HTR-8/SVneo (cell line): ENCODE measurements around the gene C2orf42.
A peak's percentile ranks its signal among the peaks of the same experiment; 100 is the strongest.
"Not testable (repeated sequence)": the region's sequence is repeated elsewhere in the genome, so short reads cannot be mapped to it uniquely, and the experiment has no call there.

Experiments used
- DNase-seq: peaks from one replicate; pipeline ENCODE4 v3.0.0; 2011; ENCODE audit warnings: low spot score, mixed read lengths; ENCODE audit not compliant: insufficient read length
- FAIRE-seq: peaks from 2 replicates; lab custom pipeline; 2011; peaks lifted over from hg19 to GRCh38; lab: Jason Lieb, UNC

C2orf42 gene

GRCh38 chr2:70190418-70191243 is at the start of gene C2orf42:
C2orf42 (minus strand) TSS chr2:70191019; CDS start chr2:70181985, 9,034 bp downstream.
- peak; percentile 99 for DNase-seq
- peak; percentile 76 for FAIRE-seq

- FAIRE-seq (no peak), DNase-seq (no peak)
These were observed 49.8 kb upstream of the C2orf42 start for GRCh38 chr2:70240599-70240998.

- FAIRE-seq, result no peak
- DNase-seq, result no peak
These were observed 43.1 kb upstream of the C2orf42 start for GRCh38 chr2:70233926-70234325.

GRCh38 chr2:70226781-70227180 is 36.0 kb upstream of the C2orf42 start:
- no peak for FAIRE-seq
- DNase-seq, result no peak

- not testable (repeated sequence) for DNase-seq, FAIRE-seq
These were observed 32.5 kb upstream of the C2orf42 start for GRCh38 chr2:70223305-70223704.

DNA sequence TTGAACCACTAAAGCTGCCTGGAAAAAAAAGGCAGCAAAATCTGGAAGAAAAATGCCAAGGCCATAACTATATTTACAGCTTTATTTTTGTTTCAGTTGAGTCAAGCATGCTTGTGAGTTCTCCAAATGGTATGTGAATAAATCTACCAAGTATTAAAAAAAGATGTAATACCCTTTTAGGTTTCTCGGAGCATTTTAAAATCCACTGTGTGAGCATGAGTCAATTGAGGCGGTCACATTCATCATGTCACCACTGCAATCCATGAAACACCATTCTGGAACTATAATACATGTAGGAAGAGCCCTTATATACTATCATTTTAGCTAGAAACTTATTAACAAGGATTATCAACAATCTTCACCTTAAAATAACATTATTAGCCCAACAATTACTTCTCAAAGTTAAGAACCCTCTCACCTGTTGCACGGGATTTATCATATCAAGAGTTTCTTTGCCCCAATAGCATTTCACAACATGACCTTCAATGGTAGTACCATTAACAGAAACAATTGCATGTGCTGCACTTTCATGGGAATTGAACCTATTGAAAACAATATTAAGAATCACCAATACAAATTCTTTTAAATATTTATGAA is 24.2 kb upstream of the C2orf42 start:
- no peak for FAIRE-seq
- no peak for DNase-seq

- DNase-seq, result no peak
- FAIRE-seq, result no peak
These were observed 23.5 kb upstream of the C2orf42 start for GRCh38 chr2:70214365-70214764.

- DNase-seq, result no peak
- no peak for FAIRE-seq
These were observed 21.6 kb upstream of the C2orf42 start for GRCh38 chr2:70212298-70212932.

GRCh38 chr2:70211595-70211994 is 20.8 kb upstream of the C2orf42 start:
- DNase-seq (no peak), FAIRE-seq (no peak)

GRCh38 chr2:70204452-70204851 is 13.6 kb upstream of the C2orf42 start:
- no peak for DNase-seq

DNA sequence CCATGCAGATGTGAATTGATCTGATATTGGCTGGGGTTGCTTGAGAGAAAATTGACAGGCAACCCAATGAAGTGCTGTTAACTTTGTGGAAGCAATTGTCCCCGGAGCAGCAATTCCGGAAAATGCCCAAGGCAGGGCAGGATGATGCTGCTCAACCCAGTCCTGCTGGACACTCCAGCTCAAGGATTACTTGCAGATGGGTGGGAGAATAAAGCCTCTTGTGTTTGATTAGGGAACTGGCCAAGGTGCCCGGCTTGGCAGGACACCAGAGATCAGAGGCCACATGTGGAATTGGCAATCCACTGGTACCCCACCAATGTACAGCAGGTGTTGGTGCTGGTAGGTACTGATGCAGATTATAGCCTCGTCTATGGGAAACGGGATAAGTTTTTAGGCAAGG is 12.3 kb upstream of the C2orf42 start:
- DNase-seq (no peak), FAIRE-seq (no peak)

More at GRCh38 chr2:70204452-70204851, 13.6 kb upstream of the C2orf42 start:
- FAIRE-seq, result no peak

- FAIRE-seq (no peak), DNase-seq (no peak)
These were observed 11.5 kb upstream of the C2orf42 start for GRCh38 chr2:70202236-70202806.

DNA sequence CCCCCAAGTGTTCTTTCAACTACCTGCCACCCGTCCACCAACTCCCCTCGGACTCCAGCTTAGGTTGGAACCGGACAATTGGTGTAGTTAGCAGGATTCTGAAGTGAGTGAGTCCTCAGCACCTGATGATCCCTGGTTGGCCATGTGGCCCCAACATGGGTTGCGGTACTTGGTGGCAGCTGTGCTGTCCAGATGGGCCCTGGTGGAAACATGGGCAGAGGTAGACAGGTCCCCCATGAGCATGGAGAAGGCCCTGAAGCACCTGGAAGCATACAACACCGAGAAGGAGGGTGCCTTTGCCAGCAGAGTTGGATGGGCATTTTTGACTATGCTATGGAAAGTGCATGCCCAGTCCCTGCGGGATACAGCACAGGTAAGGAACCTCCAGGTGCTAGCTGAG is 11.0 kb upstream of the C2orf42 start:
- no peak for FAIRE-seq

DNA sequence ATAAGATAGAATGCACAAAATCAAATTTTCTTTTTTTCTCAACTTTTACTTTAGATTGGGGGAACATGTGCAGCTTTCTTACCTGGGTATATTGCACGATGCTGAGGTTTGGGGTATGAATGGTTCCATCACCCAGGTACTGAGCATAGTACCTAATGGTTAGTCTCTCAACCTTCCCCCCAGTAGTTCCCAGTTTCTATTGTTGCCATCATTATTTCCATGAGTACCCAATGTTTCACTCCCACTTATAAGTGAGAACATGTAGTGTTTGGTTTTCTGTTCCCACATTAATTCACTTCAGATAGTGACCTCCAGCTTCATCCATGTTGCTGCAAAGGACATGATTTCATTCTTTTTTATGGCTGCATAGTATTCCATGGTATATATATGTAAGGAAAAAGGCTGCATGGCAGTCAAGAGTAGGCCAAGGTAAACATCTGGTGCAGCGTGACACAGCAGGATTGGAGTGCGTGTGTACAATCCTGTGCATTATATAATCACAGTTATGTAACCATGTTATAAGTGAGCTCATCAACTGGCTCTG is 10.5 kb upstream of the C2orf42 start:
- FAIRE-seq (no peak), DNase-seq (no peak)

More for the DNA sequence above, 11.0 kb upstream of the C2orf42 start:
- DNase-seq, result no peak

DNA sequence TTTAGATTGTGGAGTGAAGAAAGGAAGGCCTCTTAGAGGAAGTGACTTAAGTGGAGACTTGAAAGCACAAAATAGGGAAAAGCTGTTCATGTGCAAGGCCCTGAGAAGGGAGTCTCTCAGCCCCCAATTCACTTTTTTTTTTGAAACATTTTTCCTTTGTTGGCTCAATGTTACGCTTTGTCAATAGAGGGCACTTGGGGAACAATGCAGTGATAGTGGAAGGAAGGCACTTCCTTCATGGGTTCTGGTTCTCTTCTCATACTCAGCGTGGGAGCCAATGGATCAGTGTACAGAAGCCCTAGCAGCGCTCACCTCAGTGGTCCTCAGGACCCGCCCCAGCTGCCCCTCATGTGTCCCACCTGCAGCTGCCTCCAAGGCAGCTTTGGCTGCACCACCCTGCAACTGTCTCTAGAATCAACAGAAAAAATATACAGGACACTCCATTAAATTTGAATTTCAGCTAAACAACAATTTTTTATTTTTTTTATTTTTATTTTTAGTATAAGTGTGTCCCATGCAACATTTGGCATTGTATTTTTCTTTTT is 8.6 kb upstream of the C2orf42 start:
- FAIRE-seq (no peak), DNase-seq (no peak)

DNA sequence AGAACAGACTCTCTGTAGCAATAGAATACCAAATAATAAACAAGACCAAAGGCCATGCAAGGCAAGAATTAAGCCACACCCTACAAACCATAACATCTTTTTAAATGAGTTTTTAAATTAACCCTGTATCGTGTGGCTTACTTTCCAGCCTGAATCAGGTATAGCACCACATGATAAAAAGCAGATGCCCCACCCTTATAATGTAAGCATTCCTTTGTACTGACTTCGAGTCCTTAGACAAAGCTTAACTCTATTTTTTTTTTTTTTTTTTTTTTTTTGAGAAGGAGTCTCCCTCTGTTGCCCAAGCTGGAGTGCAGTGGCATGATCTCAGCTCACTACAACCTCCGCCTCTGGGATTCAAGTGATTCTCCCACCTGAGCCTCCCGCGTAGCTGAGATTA is 1.7 kb upstream of the C2orf42 start:
- FAIRE-seq, result no peak
- DNase-seq, result no peak

DNA sequence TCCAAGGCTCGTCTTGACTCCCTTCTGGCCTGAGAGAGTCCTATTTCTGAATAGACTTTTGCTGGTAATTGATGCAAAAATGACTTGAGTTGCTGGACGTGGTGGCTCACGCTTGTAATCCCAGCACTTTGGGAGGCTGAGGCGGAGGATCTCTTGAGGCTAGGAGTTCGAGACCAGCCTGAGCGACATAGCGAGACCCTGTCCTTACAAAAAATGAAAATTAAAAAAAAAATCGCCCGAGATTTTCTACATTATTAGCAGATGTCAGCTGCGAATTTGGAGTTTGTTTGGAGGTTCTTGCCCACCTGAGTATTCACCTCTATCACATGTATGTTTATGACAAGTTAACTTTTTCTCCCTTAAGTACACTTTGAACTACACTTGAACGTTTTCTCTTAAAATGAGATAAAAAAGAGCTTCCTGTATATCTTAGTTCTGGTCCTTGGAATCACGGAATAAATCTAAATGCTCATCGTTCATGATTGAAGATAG is 471 bp upstream of the C2orf42 start:
- no peak for DNase-seq
- no peak for FAIRE-seq

GRCh38 chr2:70188460-70188859 is 2.4 kb downstream of the C2orf42 start:
- no peak for FAIRE-seq
- DNase-seq, result no peak

DNA sequence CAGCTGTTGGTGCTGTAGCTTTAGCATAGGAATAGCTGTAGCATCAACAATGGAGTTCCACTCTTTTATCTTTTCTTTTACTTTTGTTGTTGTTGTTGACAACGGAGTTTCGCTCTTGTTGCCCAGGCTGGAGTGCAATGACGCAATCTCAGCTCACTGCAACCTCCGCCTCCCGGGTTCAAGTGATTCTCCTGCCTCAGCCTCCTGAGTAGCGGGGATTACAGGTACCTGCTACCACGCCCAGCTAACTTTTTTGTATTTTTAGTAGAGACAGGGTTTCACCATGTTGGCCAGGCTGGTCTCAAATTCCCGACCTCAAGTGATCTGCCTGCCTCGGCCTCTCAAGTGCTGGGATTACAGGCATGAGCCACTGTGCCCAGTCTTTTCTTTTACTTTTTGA is 3.6 kb downstream of the C2orf42 start:
- not testable (repeated sequence) for DNase-seq, FAIRE-seq

DNA sequence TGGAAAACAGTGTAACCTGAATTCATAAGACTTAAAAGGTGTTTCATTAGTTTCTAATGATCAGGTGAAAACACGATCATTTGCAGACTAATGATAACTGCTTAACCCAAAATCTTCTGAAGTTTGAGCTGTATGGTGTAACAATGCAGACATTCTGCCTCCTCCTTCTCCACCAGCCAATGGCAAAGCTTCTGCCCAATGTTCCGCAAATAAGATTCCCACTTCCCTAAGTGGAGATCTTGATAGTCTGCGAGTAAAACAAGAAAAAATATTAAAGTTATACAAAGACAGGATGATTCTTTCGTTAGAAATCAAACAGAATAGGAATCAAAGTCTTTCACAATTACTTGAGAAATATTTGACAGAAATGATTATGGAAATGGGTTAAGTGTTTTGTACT is 8.1 kb downstream of the C2orf42 start:
- DNase-seq, result no peak
- no peak for FAIRE-seq
